ENCODE results near the gene PPARA. TPM values are rescaled to one million over a fixed set of nuclear protein-coding genes. Genes with fewer than 3 reads are reported as not detected.

Gene PPARA
- total RNA-seq, 1 experiment from 2014 or later, result 10.7 TPM

GRCh38 chr22:46132830-46133587 is 17.3 kb upstream of the PPARA start:
- Histone ChIP-seq H3K36me3 (ENCODE audit: control insufficient read depth, insufficient read depth, low read length) (no peaks in the 10 kb centered on the region), H3K27ac (ENCODE audit: low read length) (no peak overlapping the region), H3K4me3 (ENCODE audit: low read depth in 2 of 2, low read length in 2 of 2) (no peak overlapping the region), H3K9me3 (ENCODE audit: control insufficient read depth, insufficient read depth, low read depth, low read length) (no peaks in the 10 kb centered on the region), H3K4me1 (ENCODE audit: control insufficient read depth, insufficient read depth, low read length) (no peaks in the 10 kb centered on the region), H3K27me3 (ENCODE audit: control insufficient read depth, insufficient read depth, low read length) (no peaks in the 10 kb centered on the region)
- intact Hi-C loops (cut with micrococcal nuclease; ENCODE audit: unreplicated experiment) (no loop called here), in situ Hi-C loops (cut with HindIII; ENCODE audit: low pct_unique_long_range_greater_than_20kb, low sequenced_read_pairs) (no loop called here)
- no peak for TF ChIP-seq REST (IDR thresholded peaks at IDR 0.05; ENCODE audit: insufficient read depth in 1 of 2, low read depth in 2 of 2, low read length in 1 of 2)
- no peak for TF ChIP-seq TCF7L2 (IDR thresholded peaks at IDR 0.05; ENCODE audit: low read depth, low read length)
- peak; percentile 44; the same call in 1 of the 2 replicates for ATAC-seq
- ChIA-PET POLR2A (no interaction called here), CTCF (no interaction called here)
- no peak for DNase-seq (ENCODE audit: low read depth, low spot score)
- no TSS peak for BruUV-seq (replicated peaks)

DNA sequence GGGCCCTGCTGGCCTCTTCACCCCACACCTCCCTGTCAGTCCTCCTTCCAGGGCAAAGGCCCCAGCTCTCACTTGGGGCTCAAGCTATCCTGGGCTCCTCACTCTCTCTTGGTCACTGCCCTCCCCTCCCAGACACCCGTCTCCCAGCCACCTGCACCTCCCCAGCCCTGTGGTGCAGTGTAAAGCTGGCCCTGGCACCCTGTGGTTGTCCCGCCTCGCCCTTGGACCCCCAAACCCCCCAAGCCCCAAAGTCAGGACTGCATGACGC is 16.8 kb upstream of the PPARA start:
- intact Hi-C loops (cut with micrococcal nuclease; ENCODE audit: unreplicated experiment) (no loop called here), in situ Hi-C loops (cut with HindIII; ENCODE audit: low pct_unique_long_range_greater_than_20kb, low sequenced_read_pairs) (no loop called here)
- no peaks in the 10 kb centered on the region for H3K36me3 ChIP-seq (ENCODE audit: control insufficient read depth, insufficient read depth, low read length)
- DNase-seq (ENCODE audit: low read depth, low spot score) (no peak), ATAC-seq (no peak)
- H3K4me1 ChIP-seq (ENCODE audit: control insufficient read depth, insufficient read depth, low read length), result no peaks in the 10 kb centered on the region
- no peaks in the 10 kb centered on the region for H3K27me3 ChIP-seq (ENCODE audit: control insufficient read depth, insufficient read depth, low read length)
- TF ChIP-seq SIN3A (IDR thresholded peaks at IDR 0.05; ENCODE audit: borderline replicate concordance, insufficient read depth, low read depth, low read length) (no peak), TCF7L2 (IDR thresholded peaks at IDR 0.05; ENCODE audit: low read depth, low read length) (no peak), POLR2AphosphoS5 (IDR thresholded peaks at IDR 0.05; ENCODE audit: low read depth, low read length) (no peak), REST (IDR thresholded peaks at IDR 0.05; ENCODE audit: insufficient read depth in 1 of 2, low read depth in 2 of 2, low read length in 1 of 2) (no peak)
- TF ChIP-seq, protein P1, sequence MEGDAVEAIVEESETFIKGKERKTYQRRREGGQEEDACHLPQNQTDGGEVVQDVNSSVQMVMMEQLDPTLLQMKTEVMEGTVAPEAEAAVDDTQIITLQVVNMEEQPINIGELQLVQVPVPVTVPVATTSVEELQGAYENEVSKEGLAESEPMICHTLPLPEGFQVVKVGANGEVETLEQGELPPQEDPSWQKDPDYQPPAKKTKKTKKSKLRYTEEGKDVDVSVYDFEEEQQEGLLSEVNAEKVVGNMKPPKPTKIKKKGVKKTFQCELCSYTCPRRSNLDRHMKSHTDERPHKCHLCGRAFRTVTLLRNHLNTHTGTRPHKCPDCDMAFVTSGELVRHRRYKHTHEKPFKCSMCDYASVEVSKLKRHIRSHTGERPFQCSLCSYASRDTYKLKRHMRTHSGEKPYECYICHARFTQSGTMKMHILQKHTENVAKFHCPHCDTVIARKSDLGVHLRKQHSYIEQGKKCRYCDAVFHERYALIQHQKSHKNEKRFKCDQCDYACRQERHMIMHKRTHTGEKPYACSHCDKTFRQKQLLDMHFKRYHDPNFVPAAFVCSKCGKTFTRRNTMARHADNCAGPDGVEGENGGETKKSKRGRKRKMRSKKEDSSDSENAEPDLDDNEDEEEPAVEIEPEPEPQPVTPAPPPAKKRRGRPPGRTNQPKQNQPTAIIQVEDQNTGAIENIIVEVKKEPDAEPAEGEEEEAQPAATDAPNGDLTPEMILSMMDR (IDR thresholded peaks at IDR 0.05), result no peak
- no peak overlapping the region for H3K4me3 ChIP-seq (ENCODE audit: low read depth in 2 of 2, low read length in 2 of 2)
- H3K9me3 ChIP-seq (ENCODE audit: control insufficient read depth, insufficient read depth, low read depth, low read length), result no peaks in the 10 kb centered on the region
- no TSS peak for BruUV-seq (replicated peaks)
- H3K27ac ChIP-seq (ENCODE audit: low read length), result no peak overlapping the region
- ChIA-PET POLR2A (no interaction called here), CTCF (no interaction called here)

All from Panc1 (cell line).